Lower leg skin (tissue), 3 donors: Measurements from ENCODE around the gene MYORG.
"Not testable (repeated sequence)": the region's sequence is repeated elsewhere in the genome, so short reads cannot be mapped to it uniquely, and the experiment has no call there.

Experiments
- POLR2A ChIP-seq, 2 donors: fragments of 450-650 bp; IDR thresholded peaks; one replicate each; pipeline ENCODE4 v1.6.1; 2016 to 2017; ENCODE audit warnings: antibody characterized with exemption in 2 of 2, mild to moderate bottlenecking in 1 of 2, moderate library complexity in 1 of 2
- TF ChIP-seq, protein P1 (sequence below), 3 donors: fragments of 450-650 bp; IDR thresholded peaks; one replicate each; pipeline ENCODE4 v1.5.1; 2016; ENCODE audit warnings: antibody characterized with exemption in 3 of 3, mild to moderate bottlenecking in 3 of 3, moderate library complexity in 2 of 3

GRCh38 chr9:34338079-34338478 lies 38.6 kb downstream of the MYORG start:
- TF ChIP-seq, protein P1, sequence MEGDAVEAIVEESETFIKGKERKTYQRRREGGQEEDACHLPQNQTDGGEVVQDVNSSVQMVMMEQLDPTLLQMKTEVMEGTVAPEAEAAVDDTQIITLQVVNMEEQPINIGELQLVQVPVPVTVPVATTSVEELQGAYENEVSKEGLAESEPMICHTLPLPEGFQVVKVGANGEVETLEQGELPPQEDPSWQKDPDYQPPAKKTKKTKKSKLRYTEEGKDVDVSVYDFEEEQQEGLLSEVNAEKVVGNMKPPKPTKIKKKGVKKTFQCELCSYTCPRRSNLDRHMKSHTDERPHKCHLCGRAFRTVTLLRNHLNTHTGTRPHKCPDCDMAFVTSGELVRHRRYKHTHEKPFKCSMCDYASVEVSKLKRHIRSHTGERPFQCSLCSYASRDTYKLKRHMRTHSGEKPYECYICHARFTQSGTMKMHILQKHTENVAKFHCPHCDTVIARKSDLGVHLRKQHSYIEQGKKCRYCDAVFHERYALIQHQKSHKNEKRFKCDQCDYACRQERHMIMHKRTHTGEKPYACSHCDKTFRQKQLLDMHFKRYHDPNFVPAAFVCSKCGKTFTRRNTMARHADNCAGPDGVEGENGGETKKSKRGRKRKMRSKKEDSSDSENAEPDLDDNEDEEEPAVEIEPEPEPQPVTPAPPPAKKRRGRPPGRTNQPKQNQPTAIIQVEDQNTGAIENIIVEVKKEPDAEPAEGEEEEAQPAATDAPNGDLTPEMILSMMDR (IDR thresholded peaks at IDR 0.05) = not testable (repeated sequence)
- not testable (repeated sequence) for TF ChIP-seq POLR2A (IDR thresholded peaks at IDR 0.05)
